ENCODE results near the gene CYP3A4.

- TF ChIP-seq, protein P1, sequence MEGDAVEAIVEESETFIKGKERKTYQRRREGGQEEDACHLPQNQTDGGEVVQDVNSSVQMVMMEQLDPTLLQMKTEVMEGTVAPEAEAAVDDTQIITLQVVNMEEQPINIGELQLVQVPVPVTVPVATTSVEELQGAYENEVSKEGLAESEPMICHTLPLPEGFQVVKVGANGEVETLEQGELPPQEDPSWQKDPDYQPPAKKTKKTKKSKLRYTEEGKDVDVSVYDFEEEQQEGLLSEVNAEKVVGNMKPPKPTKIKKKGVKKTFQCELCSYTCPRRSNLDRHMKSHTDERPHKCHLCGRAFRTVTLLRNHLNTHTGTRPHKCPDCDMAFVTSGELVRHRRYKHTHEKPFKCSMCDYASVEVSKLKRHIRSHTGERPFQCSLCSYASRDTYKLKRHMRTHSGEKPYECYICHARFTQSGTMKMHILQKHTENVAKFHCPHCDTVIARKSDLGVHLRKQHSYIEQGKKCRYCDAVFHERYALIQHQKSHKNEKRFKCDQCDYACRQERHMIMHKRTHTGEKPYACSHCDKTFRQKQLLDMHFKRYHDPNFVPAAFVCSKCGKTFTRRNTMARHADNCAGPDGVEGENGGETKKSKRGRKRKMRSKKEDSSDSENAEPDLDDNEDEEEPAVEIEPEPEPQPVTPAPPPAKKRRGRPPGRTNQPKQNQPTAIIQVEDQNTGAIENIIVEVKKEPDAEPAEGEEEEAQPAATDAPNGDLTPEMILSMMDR (IDR thresholded peaks at IDR 0.05; ENCODE audit: insufficient read depth, low read length, poor library complexity, severe bottlenecking), result no peak
- no peak for TF ChIP-seq EZH2phosphoT487 (conservative IDR thresholded peaks at IDR 0.05; ENCODE audit: low read length)
These were observed 9.5 kb upstream of the CYP3A4 start for GRCh38 chr7:99793443-99793842.

Measured in SU-DHL-6 (cell line).